Measurements from ENCODE around the gene SASS6. TPM values are rescaled to one million over a fixed set of nuclear protein-coding genes. Genes with fewer than 3 reads are reported as not detected.

SASS6 gene
- total RNA-seq (2014; rRNA removed; shearing (Covaris generic)): 7.1 TPM in 2 replicates
- polyA plus RNA-seq (2015; cell fraction: cytosol; rRNA removed): 4.5 and 7.4 TPM in 2 replicates
- polyA plus RNA-seq (2015; cell fraction: nucleus; rRNA removed): 20.5 and 23.2 TPM in 2 replicates

- in situ Hi-C loops (cut with HindIII; ENCODE audit: low pct_unique_long_range_greater_than_20kb, low sequenced_read_pairs): no loop called here
- peak; percentile 97 for DNase-seq (ENCODE audit: low read depth, low spot score)
Measured at GRCh38 chr1:100132566-100133477, at the start of gene SASS6, which contains the start of gene TRMT13. TSS of gene SASS6 (minus strand) at chr1:100132930. CDS start at chr1:100132814, 116 bp downstream. TSS of gene TRMT13 (plus strand) at chr1:100133163. CDS start at chr1:100133169, 6 bp downstream.

GRCh38 chr1:100178091-100178490 is 45.4 kb upstream of the SASS6 start, which contains the start of gene LRRC39:
TSS of gene LRRC39 (minus strand) at chr1:100178256. CDS start at chr1:100168516, 9,740 bp downstream.
- DNase-seq (ENCODE audit: low read depth, low spot score): peak; percentile 61
- in situ Hi-C loops (cut with HindIII; ENCODE audit: low pct_unique_long_range_greater_than_20kb, low sequenced_read_pairs): no loop called here

GRCh38 chr1:100177295-100178041 is 44.7 kb upstream of the SASS6 start:
- in situ Hi-C loops (cut with HindIII; ENCODE audit: low pct_unique_long_range_greater_than_20kb, low sequenced_read_pairs): no loop called here
- no peak for DNase-seq (ENCODE audit: low read depth, low spot score)

- no peak for DNase-seq (ENCODE audit: low read depth, low spot score)
- in situ Hi-C loops (cut with HindIII; ENCODE audit: low pct_unique_long_range_greater_than_20kb, low sequenced_read_pairs): no loop called here
Measured at GRCh38 chr1:100168051-100168450, 35.3 kb upstream of the SASS6 start.

GRCh38 chr1:100164702-100165101 is 32.0 kb upstream of the SASS6 start:
- in situ Hi-C loops (cut with HindIII; ENCODE audit: low pct_unique_long_range_greater_than_20kb, low sequenced_read_pairs): no loop called here
- DNase-seq (ENCODE audit: low read depth, low spot score): no peak

- in situ Hi-C loops (cut with HindIII; ENCODE audit: low pct_unique_long_range_greater_than_20kb, low sequenced_read_pairs): no loop called here
- peak; percentile 77 for DNase-seq (ENCODE audit: low read depth, low spot score)
Measured at GRCh38 chr1:100164216-100164615, 31.5 kb upstream of the SASS6 start.

- no peak for DNase-seq (ENCODE audit: low read depth, low spot score)
- in situ Hi-C loops (cut with HindIII; ENCODE audit: low pct_unique_long_range_greater_than_20kb, low sequenced_read_pairs): no loop called here
Measured at GRCh38 chr1:100162881-100163280, 30.2 kb upstream of the SASS6 start.

- in situ Hi-C loops (cut with HindIII; ENCODE audit: low pct_unique_long_range_greater_than_20kb, low sequenced_read_pairs): no loop called here
- DNase-seq (ENCODE audit: low read depth, low spot score): no peak
Measured at GRCh38 chr1:100152271-100152670, 19.5 kb upstream of the SASS6 start.

GRCh38 chr1:100151679-100152078 is 18.9 kb upstream of the SASS6 start:
- DNase-seq (ENCODE audit: low read depth, low spot score): no peak
- in situ Hi-C loops (cut with HindIII; ENCODE audit: low pct_unique_long_range_greater_than_20kb, low sequenced_read_pairs): no loop called here

- DNase-seq (ENCODE audit: low read depth, low spot score): no peak
- in situ Hi-C loops (cut with HindIII; ENCODE audit: low pct_unique_long_range_greater_than_20kb, low sequenced_read_pairs): no loop called here
Measured at GRCh38 chr1:100147875-100148274, 15.1 kb upstream of the SASS6 start.

- in situ Hi-C loops (cut with HindIII; ENCODE audit: low pct_unique_long_range_greater_than_20kb, low sequenced_read_pairs): no loop called here
- no peak for DNase-seq (ENCODE audit: low read depth, low spot score)
Measured at GRCh38 chr1:100146958-100147357, 14.2 kb upstream of the SASS6 start.

GRCh38 chr1:100145116-100145515 is 12.4 kb upstream of the SASS6 start:
- in situ Hi-C loops (cut with HindIII; ENCODE audit: low pct_unique_long_range_greater_than_20kb, low sequenced_read_pairs): no loop called here
- no peak for DNase-seq (ENCODE audit: low read depth, low spot score)

- DNase-seq (ENCODE audit: low read depth, low spot score): no peak
- in situ Hi-C loops (cut with HindIII; ENCODE audit: low pct_unique_long_range_greater_than_20kb, low sequenced_read_pairs): no loop called here
Measured at GRCh38 chr1:100142343-100142742, 9.6 kb upstream of the SASS6 start.

GRCh38 chr1:100141192-100141591 is 8.5 kb upstream of the SASS6 start:
- in situ Hi-C loops (cut with HindIII; ENCODE audit: low pct_unique_long_range_greater_than_20kb, low sequenced_read_pairs): no loop called here
- no peak for DNase-seq (ENCODE audit: low read depth, low spot score)

- DNase-seq (ENCODE audit: low read depth, low spot score): no peak
- in situ Hi-C loops (cut with HindIII; ENCODE audit: low pct_unique_long_range_greater_than_20kb, low sequenced_read_pairs): no loop called here
Measured at GRCh38 chr1:100137602-100138001, 4.9 kb upstream of the SASS6 start.

GRCh38 chr1:100134872-100135271 is 2.1 kb upstream of the SASS6 start:
- DNase-seq (ENCODE audit: low read depth, low spot score): peak; percentile 63
- in situ Hi-C loops (cut with HindIII; ENCODE audit: low pct_unique_long_range_greater_than_20kb, low sequenced_read_pairs): no loop called here

- no peak for DNase-seq (ENCODE audit: low read depth, low spot score)
- in situ Hi-C loops (cut with HindIII; ENCODE audit: low pct_unique_long_range_greater_than_20kb, low sequenced_read_pairs): no loop called here
Measured at GRCh38 chr1:100131623-100132022, 1.1 kb downstream of the SASS6 start.

GRCh38 chr1:100130552-100131077 is 2.1 kb downstream of the SASS6 start:
- DNase-seq (ENCODE audit: low read depth, low spot score): no peak

More at GRCh38 chr1:100130552-100131077, 2.1 kb downstream of the SASS6 start:
- in situ Hi-C loops (cut with HindIII; ENCODE audit: low pct_unique_long_range_greater_than_20kb, low sequenced_read_pairs): no loop called here
